ENCODE measurements around the gene ANKRD52. TPM values are rescaled to one million over a fixed set of nuclear protein-coding genes. Genes with fewer than 3 reads are reported as not detected.

ANKRD52 gene
- total and polyA plus RNA-seq, 9 of the 15 experiments (the other 6 are each of a cell fraction or from before 2014, with no cell fraction given), result 0.52 to 46.8 (median 7.9) TPM

- TF ChIP-seq CBX2 (IDR thresholded peaks at IDR 0.05; ENCODE audit: insufficient read depth, low read length, poor library complexity, severe bottlenecking) (no peak), ZNF41 (CRISPR knock-in tag; conservative IDR thresholded peaks at IDR 0.05) (no peak), TAL1 (IDR thresholded peaks at IDR 0.05) (no peak), FOXM1 (IDR thresholded peaks at IDR 0.05; ENCODE audit: low read depth) (no peak), FOXM1 (CRISPR knock-in tag; IDR thresholded peaks at IDR 0.05; ENCODE audit: low read depth) (no peak), PRDM10 (IDR thresholded peaks at IDR 0.05; ENCODE audit: partially characterized antibody) (no peak), MEF2D (tag; conservative IDR thresholded peaks at IDR 0.05; ENCODE audit: low read depth) (no peak), CBX8 (IDR thresholded peaks at IDR 0.05; ENCODE audit: borderline replicate concordance, extremely low read depth, low read depth, low read length, poor library complexity, severe bottlenecking) (no peak)
Observed at GRCh38 chr12:56280849-56281248, 22.7 kb upstream of the ANKRD52 start (continued).

Measured in K562 (cell line).